ENCODE data around the gene TACC3. TPM values are rescaled to one million over a fixed set of nuclear protein-coding genes. Genes with fewer than 3 reads are reported as not detected.

TACC3 gene
- total RNA-seq, 1 donor from 2014 or later = 15.0 TPM

DNA sequence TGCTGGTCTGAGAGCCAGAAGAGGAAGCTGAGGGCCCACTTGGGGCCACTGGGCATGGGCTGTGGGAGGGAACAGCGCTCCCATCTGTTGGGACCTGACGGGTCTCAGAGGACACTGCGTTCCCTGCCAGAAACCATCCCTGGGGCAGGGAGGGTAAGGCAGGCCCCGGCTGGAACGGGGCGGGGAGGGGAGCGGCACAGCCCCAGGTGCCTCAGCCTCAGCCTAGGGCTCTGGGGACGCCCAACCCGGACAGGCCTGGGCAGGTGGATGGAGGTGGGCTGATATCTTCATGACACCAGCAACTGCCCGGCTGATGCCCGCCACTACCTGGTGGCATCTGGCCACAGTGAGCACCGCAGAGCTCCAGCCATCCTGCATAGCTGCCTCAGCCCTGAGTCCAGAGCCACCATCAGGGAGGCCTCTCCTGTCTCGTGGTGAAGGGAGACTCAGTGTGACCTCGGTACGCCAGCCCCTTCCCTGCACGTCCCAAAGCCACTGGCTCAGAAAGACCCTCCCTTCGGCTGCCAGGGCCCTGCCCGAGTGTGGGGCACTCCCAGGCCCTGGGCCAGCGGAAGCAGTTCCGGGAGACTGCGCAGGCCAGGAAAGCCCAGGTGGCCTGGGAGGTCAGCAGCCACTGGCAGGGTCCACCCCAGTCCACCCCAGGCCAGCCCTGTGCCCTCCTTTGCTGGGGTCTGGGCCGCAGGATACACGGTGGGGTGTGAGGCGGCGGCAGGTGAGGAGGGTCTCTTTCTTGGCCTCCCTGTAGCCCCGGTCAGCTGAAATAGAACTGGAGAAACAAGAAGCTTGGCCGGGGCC is 37.2 kb downstream of the TACC3 start:
- no peaks in the 10 kb centered on the region for H3K9me3 Mint-ChIP-seq (ENCODE audit: unreplicated experiment)
- H3K36me3 Mint-ChIP-seq (ENCODE audit: low read depth, unreplicated experiment) = no peaks in the 10 kb centered on the region
- no peak for DNase-seq (ENCODE audit: low read depth)
- H3K27ac Mint-ChIP-seq (ENCODE audit: unreplicated experiment) = no peak overlapping the region
- Histone ChIP-seq H3K79me2 (ENCODE audit: insufficient read depth, low read length) (no peaks in the 10 kb centered on the region), H3K36me3 (ENCODE audit: insufficient read depth, low read length) (no peaks in the 10 kb centered on the region), H4K20me1 (ENCODE audit: insufficient read depth, low read length) (no peaks in the 10 kb centered on the region), H3K27ac (ENCODE audit: low read depth, low read length) (no peak overlapping the region), H3K4me3 (ENCODE audit: insufficient read depth, low read depth, low read length) (no peak overlapping the region), H2AFZ (ENCODE audit: low read depth, low read length) (no peak overlapping the region), H3K9ac (ENCODE audit: low read length) (no peak overlapping the region), H3K27me3 (ENCODE audit: insufficient read depth, low read length) (no peaks in the 10 kb centered on the region), H3K4me2 (ENCODE audit: low read length) (no peak overlapping the region), H3K4me1 (ENCODE audit: insufficient read depth, low read length) (no peaks in the 10 kb centered on the region), H3K9me3 (ENCODE audit: insufficient read depth, low read depth, low read length) (no peaks in the 10 kb centered on the region)
- no peaks in the 10 kb centered on the region for H3K4me1 Mint-ChIP-seq (ENCODE audit: low read depth, unreplicated experiment)
- no peak for TF ChIP-seq EZH2 (IDR thresholded peaks at IDR 0.05; ENCODE audit: insufficient read depth, low read length)
- TF ChIP-seq, protein P1, sequence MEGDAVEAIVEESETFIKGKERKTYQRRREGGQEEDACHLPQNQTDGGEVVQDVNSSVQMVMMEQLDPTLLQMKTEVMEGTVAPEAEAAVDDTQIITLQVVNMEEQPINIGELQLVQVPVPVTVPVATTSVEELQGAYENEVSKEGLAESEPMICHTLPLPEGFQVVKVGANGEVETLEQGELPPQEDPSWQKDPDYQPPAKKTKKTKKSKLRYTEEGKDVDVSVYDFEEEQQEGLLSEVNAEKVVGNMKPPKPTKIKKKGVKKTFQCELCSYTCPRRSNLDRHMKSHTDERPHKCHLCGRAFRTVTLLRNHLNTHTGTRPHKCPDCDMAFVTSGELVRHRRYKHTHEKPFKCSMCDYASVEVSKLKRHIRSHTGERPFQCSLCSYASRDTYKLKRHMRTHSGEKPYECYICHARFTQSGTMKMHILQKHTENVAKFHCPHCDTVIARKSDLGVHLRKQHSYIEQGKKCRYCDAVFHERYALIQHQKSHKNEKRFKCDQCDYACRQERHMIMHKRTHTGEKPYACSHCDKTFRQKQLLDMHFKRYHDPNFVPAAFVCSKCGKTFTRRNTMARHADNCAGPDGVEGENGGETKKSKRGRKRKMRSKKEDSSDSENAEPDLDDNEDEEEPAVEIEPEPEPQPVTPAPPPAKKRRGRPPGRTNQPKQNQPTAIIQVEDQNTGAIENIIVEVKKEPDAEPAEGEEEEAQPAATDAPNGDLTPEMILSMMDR (IDR thresholded peaks at IDR 0.05; ENCODE audit: insufficient read depth, low read depth, low read length) = no peak
- FAIRE-seq = no peak
- H3K4me3 Mint-ChIP-seq (ENCODE audit: unreplicated experiment) = no peak overlapping the region
- H3K27me3 Mint-ChIP-seq (ENCODE audit: low read depth, unreplicated experiment) = peaks cover 4% of the 10 kb centered on the region

DNA sequence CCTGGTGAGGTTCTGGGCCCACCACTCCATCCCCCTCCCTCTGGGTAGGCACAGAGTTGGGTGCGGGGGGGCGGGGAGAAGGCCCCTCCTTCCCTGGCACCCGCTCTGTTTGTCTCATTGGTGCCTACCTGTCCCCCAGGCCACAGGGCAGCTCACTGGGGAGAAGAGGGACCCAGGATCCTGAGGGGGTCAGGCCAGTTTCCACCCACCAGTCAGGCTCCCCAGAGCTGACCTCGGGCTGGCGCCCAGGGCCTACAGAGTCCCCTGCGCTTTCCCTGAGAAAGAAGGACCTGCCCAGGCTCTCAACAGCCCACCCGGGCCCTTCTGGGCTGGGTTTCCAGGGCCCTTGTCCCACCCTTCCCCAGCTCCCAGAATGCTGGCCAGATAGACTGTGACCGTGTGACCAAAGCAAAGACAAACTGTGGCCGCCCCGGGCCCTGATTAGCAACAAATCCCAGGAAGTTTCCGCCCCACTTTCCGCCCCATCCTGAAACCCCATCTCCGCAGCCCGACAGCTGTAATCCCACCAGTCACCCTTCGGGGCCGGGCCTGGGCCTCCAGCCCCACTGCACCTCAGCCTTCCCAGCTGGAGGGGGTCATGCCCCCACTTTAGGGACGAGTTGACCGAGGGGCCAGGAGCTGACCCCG is 38.0 kb downstream of the TACC3 start:
- Mint-ChIP-seq H3K27me3 (ENCODE audit: low read depth, unreplicated experiment) (peaks cover 4% of the 10 kb centered on the region), H3K9me3 (ENCODE audit: unreplicated experiment) (no peaks in the 10 kb centered on the region), H3K36me3 (ENCODE audit: low read depth, unreplicated experiment) (no peaks in the 10 kb centered on the region), H3K4me3 (ENCODE audit: unreplicated experiment) (no peak overlapping the region), H3K27ac (ENCODE audit: unreplicated experiment) (no peak overlapping the region), H3K4me1 (ENCODE audit: low read depth, unreplicated experiment) (no peaks in the 10 kb centered on the region)
- H3K4me3 ChIP-seq (ENCODE audit: insufficient read depth, low read depth, low read length) = no peak overlapping the region
- H3K36me3 ChIP-seq (ENCODE audit: insufficient read depth, low read length) = no peaks in the 10 kb centered on the region
- TF ChIP-seq EZH2 (IDR thresholded peaks at IDR 0.05; ENCODE audit: insufficient read depth, low read length) = no peak
- TF ChIP-seq, protein P1 (IDR thresholded peaks at IDR 0.05; ENCODE audit: insufficient read depth, low read depth, low read length) = no peak
- H3K79me2 ChIP-seq (ENCODE audit: insufficient read depth, low read length) = no peaks in the 10 kb centered on the region
- no peaks in the 10 kb centered on the region for H3K27me3 ChIP-seq (ENCODE audit: insufficient read depth, low read length)
- H4K20me1 ChIP-seq (ENCODE audit: insufficient read depth, low read length) = no peaks in the 10 kb centered on the region
- H3K4me2 ChIP-seq (ENCODE audit: low read length) = no peak overlapping the region
- H3K9ac ChIP-seq (ENCODE audit: low read length) = no peak overlapping the region
- no peak overlapping the region for H3K27ac ChIP-seq (ENCODE audit: low read depth, low read length)
- no peak for FAIRE-seq
- no peaks in the 10 kb centered on the region for H3K4me1 ChIP-seq (ENCODE audit: insufficient read depth, low read length)
- DNase-seq (ENCODE audit: low read depth) = no peak
- no peak overlapping the region for H2AFZ ChIP-seq (ENCODE audit: low read depth, low read length)
- no peaks in the 10 kb centered on the region for H3K9me3 ChIP-seq (ENCODE audit: insufficient read depth, low read depth, low read length)

DNA sequence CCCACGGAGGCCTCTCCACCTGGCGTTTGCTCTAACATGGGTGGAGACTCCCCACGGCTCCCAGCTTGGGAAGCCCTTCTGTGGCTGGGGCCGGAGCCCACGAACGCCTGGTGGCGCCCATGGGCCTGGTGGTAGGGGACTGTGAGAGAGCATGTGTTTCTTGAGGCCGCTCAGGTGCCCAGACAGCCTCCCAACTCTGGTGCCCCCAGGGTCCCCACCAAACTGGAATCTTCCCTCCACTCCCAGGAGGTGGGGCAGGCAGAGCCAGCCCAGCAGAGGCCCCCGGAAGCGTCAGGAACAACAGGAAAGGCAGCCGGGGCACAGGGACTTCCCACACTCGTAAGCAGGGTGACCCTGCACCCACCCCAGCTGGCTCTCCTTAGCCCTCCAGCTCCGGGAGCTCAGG is 38.5 kb downstream of the TACC3 start:
- no peak overlapping the region for H3K27ac Mint-ChIP-seq (ENCODE audit: unreplicated experiment)
- TF ChIP-seq, protein P1 (IDR thresholded peaks at IDR 0.05; ENCODE audit: insufficient read depth, low read depth, low read length) = no peak
- TF ChIP-seq EZH2 (IDR thresholded peaks at IDR 0.05; ENCODE audit: insufficient read depth, low read length) = no peak
- Histone ChIP-seq H3K9me3 (ENCODE audit: insufficient read depth, low read depth, low read length) (no peaks in the 10 kb centered on the region), H3K4me3 (ENCODE audit: insufficient read depth, low read depth, low read length) (no peak overlapping the region), H3K27me3 (ENCODE audit: insufficient read depth, low read length) (no peaks in the 10 kb centered on the region), H3K9ac (ENCODE audit: low read length) (no peak overlapping the region), H3K27ac (ENCODE audit: low read depth, low read length) (no peak overlapping the region), H3K79me2 (ENCODE audit: insufficient read depth, low read length) (no peaks in the 10 kb centered on the region), H3K4me1 (ENCODE audit: insufficient read depth, low read length) (no peaks in the 10 kb centered on the region), H3K36me3 (ENCODE audit: insufficient read depth, low read length) (no peaks in the 10 kb centered on the region), H4K20me1 (ENCODE audit: insufficient read depth, low read length) (no peaks in the 10 kb centered on the region), H2AFZ (ENCODE audit: low read depth, low read length) (no peak overlapping the region), H3K4me2 (ENCODE audit: low read length) (no peak overlapping the region)
- DNase-seq (ENCODE audit: low read depth) (no peak), FAIRE-seq (no peak)
- H3K27me3 Mint-ChIP-seq (ENCODE audit: low read depth, unreplicated experiment) = peaks cover 4% of the 10 kb centered on the region
- H3K4me3 Mint-ChIP-seq (ENCODE audit: unreplicated experiment) = no peak overlapping the region
- no peaks in the 10 kb centered on the region for H3K36me3 Mint-ChIP-seq (ENCODE audit: low read depth, unreplicated experiment)
- H3K9me3 Mint-ChIP-seq (ENCODE audit: unreplicated experiment) = no peaks in the 10 kb centered on the region
- H3K4me1 Mint-ChIP-seq (ENCODE audit: low read depth, unreplicated experiment) = no peaks in the 10 kb centered on the region

Data from astrocyte (in vitro differentiated cells and primary cell).